GM12891 (cell line): ENCODE measurements around the gene STK36.

ENCODE experiments used
- DNase-seq: peaks from one replicate; pipeline ENCODE4 v3.0.0; 2011; ENCODE audit warnings: low spot score; ENCODE audit not compliant: insufficient read length
- FAIRE-seq: peaks from 2 replicates; lab custom pipeline; 2011; peaks lifted over from hg19 to GRCh38; lab: Jason Lieb, UNC
- PAX5 ChIP-seq: IDR thresholded peaks from 2 replicates; pipeline ENCODE4 v1.6.1; 2011; ENCODE audit warnings: low read length, moderate library complexity, mild to moderate bottlenecking; ENCODE audit not compliant: insufficient read depth, severe bottlenecking
- POLR2A ChIP-seq: IDR thresholded peaks from 2 replicates; pipeline ENCODE4 v1.6.1; 2011; ENCODE audit warnings: low read depth, low read length, control low read depth
- POLR2AphosphoS5 ChIP-seq: IDR thresholded peaks from 2 replicates; pipeline ENCODE4 v1.6.1; 2011; ENCODE audit warnings: low read depth, low read length, control low read depth
- POU2F2 ChIP-seq: IDR thresholded peaks from 2 replicates; pipeline ENCODE4 v1.6.1; 2011; ENCODE audit warnings: low read depth, mild to moderate bottlenecking, control low read depth, low read length, moderate library complexity
- SPI1 ChIP-seq: IDR thresholded peaks from 2 replicates; pipeline ENCODE4 v1.6.1; 2011; ENCODE audit warnings: low read depth, low read length, control low read depth
- TAF1 ChIP-seq: IDR thresholded peaks from 2 replicates; pipeline ENCODE4 v1.6.1; 2011; ENCODE audit warnings: low read depth, low read length, control low read depth

The STK36 gene

GRCh38 chr2:218691234-218691633 lies 19.3 kb downstream of the STK36 start:
- TF ChIP-seq POLR2AphosphoS5, result no peak
- TF ChIP-seq PAX5, result no peak
- no peak for TF ChIP-seq POU2F2
- TF ChIP-seq POLR2A, result no peak
- TF ChIP-seq SPI1, result no peak
- no peak for TF ChIP-seq TAF1
- FAIRE-seq (no peak), DNase-seq (no peak)

GRCh38 chr2:218694405-218695145 lies 22.7 kb downstream of the STK36 start:
- FAIRE-seq, result no peak
- no peak for DNase-seq
- no peak for TF ChIP-seq SPI1
- TF ChIP-seq POLR2A, result no peak
- no peak for TF ChIP-seq POU2F2
- TF ChIP-seq TAF1, result no peak
- TF ChIP-seq PAX5, result no peak
- no peak for TF ChIP-seq POLR2AphosphoS5

GRCh38 chr2:218698885-218699284 lies 27.0 kb downstream of the STK36 start:
- no peak for FAIRE-seq
- DNase-seq, result no peak
- TF ChIP-seq POLR2A (no peak), POLR2AphosphoS5 (no peak), POU2F2 (no peak), TAF1 (no peak), PAX5 (no peak), SPI1 (no peak)

- FAIRE-seq, result no peak
- no peak for DNase-seq
Measured at GRCh38 chr2:218701806-218702205, 29.9 kb downstream of the STK36 start.

GRCh38 chr2:218703341-218703740 lies 31.5 kb downstream of the STK36 start:
- no peak for FAIRE-seq
- TF ChIP-seq POLR2A (no peak), POU2F2 (no peak), PAX5 (no peak), TAF1 (no peak), SPI1 (no peak), POLR2AphosphoS5 (no peak)

More at GRCh38 chr2:218701806-218702205, 29.9 kb downstream of the STK36 start:
- TF ChIP-seq TAF1 (no peak), POU2F2 (no peak), SPI1 (no peak), POLR2A (no peak), PAX5 (no peak), POLR2AphosphoS5 (no peak)

GRCh38 chr2:218708086-218708485 lies 36.2 kb downstream of the STK36 start:
- DNase-seq (peak; percentile 18), FAIRE-seq (peak; percentile 62)
- no peak for TF ChIP-seq POLR2AphosphoS5
- no peak for TF ChIP-seq TAF1
- TF ChIP-seq POLR2A, result no peak
- TF ChIP-seq PAX5, result no peak
- no peak for TF ChIP-seq POU2F2
- no peak for TF ChIP-seq SPI1

More at GRCh38 chr2:218703341-218703740, 31.5 kb downstream of the STK36 start:
- no peak for DNase-seq

GRCh38 chr2:218709908-218710307 lies 38.0 kb downstream of the STK36 start:
- DNase-seq (no peak), FAIRE-seq (no peak)
- TF ChIP-seq POU2F2 (no peak), POLR2AphosphoS5 (no peak), SPI1 (no peak), PAX5 (no peak), TAF1 (no peak), POLR2A (no peak)

- FAIRE-seq (no peak), DNase-seq (no peak)
- TF ChIP-seq PAX5 (no peak), POU2F2 (no peak), TAF1 (no peak), POLR2A (no peak), SPI1 (no peak), POLR2AphosphoS5 (no peak)
Measured at GRCh38 chr2:218710334-218710686, 38.4 kb downstream of the STK36 start.

GRCh38 chr2:218710687-218711549 lies 39.0 kb downstream of the STK36 start, which contains the start of gene TTLL4:
Gene TTLL4, plus strand, starts transcription at chr2:218710835. Its CDS starts 26,842 bp downstream, at chr2:218737677.
- DNase-seq (peak; percentile 92), FAIRE-seq (peak; percentile 94)
- 0 out of 2 replicates have a peak, but pooled peaks have one; percentile 18 for TF ChIP-seq POLR2A
- TF ChIP-seq POLR2AphosphoS5, result 0 out of 2 replicates have a peak, but pooled peaks have one; percentile 20
- TF ChIP-seq SPI1, result peak; percentile 51
- peak; percentile 57 for TF ChIP-seq PAX5
- TF ChIP-seq POU2F2, result peak; percentile 26; the same call in 1 of the 2 replicates
- TF ChIP-seq TAF1, result no peak
